Trophoblast cell (in vitro differentiated cells and primary cell): Measurements from ENCODE around the gene PTPN23.

Experiments used
- DNase-seq, 2 donors: peaks; one replicate each; pipeline ENCODE4 v3.0.0-alpha.2; 2016
- H2AFZ ChIP-seq: 2 replicates; pipeline ENCODE4 v1.6.1; 2013; ENCODE audit warnings: low read length, moderate library complexity, mild to moderate bottlenecking; ENCODE audit not compliant: insufficient read depth, poor library complexity
- H2AK5ac ChIP-seq: 2 replicates; pipeline ENCODE4 v1.6.1; 2013; ENCODE audit warnings: mild to moderate bottlenecking, low read length
- H2BK120ac ChIP-seq: 2 replicates; pipeline ENCODE4 v1.6.1; 2013; ENCODE audit warnings: low read length, mild to moderate bottlenecking, moderate library complexity; ENCODE audit not compliant: insufficient read depth, poor library complexity
- H2BK12ac ChIP-seq: 2 replicates; pipeline ENCODE4 v1.6.1; 2013; ENCODE audit warnings: mild to moderate bottlenecking, low read length, moderate library complexity
- H2BK5ac ChIP-seq: 2 replicates; pipeline ENCODE4 v1.6.1; 2013; ENCODE audit warnings: low read length, low read depth, moderate library complexity, mild to moderate bottlenecking; ENCODE audit not compliant: poor library complexity
- H3K14ac ChIP-seq: 2 replicates; pipeline ENCODE4 v1.6.1; 2013; ENCODE audit warnings: mild to moderate bottlenecking, low read length
- H3K18ac ChIP-seq: 2 replicates; pipeline ENCODE4 v1.6.1; 2013; ENCODE audit warnings: mild to moderate bottlenecking, low read length
- H3K23ac ChIP-seq: 2 replicates; pipeline ENCODE4 v1.6.1; 2013; ENCODE audit warnings: low read length
- H3K27ac ChIP-seq: 2 replicates; pipeline ENCODE4 v1.5.1; 2013; ENCODE audit warnings: low read depth, mild to moderate bottlenecking, inconsistent platforms, low read length, moderate library complexity
- H3K27me3 ChIP-seq: 2 replicates; pipeline ENCODE4 v1.6.1; 2013; ENCODE audit warnings: inconsistent platforms, mild to moderate bottlenecking, low read length, moderate library complexity; ENCODE audit not compliant: insufficient read depth
- H3K36me3 ChIP-seq, 2 experiments: 1 replicate in 1 of 2; 2 replicates in 1 of 2; pipeline ENCODE4 v1.6.1; 2013; ENCODE audit warnings: low read length in 2 of 2, mild to moderate bottlenecking in 2 of 2, moderate library complexity in 1 of 2; ENCODE audit not compliant: insufficient read depth in 2 of 2, control insufficient read depth in 1 of 2
- H3K4ac ChIP-seq: 2 replicates; pipeline ENCODE4 v1.6.1; 2013; ENCODE audit warnings: low read depth, mild to moderate bottlenecking, low read length, moderate library complexity
- H3K4me1 ChIP-seq, 2 experiments: 1 replicate in 1 of 2; 2 replicates in 1 of 2; pipeline ENCODE4 v1.6.1; 2013; ENCODE audit warnings: low read length in 2 of 2, mild to moderate bottlenecking in 2 of 2, moderate library complexity in 1 of 2; ENCODE audit not compliant: insufficient read depth in 2 of 2, control insufficient read depth in 1 of 2
- H3K4me2 ChIP-seq: 2 replicates; pipeline ENCODE4 v1.6.1; 2013; ENCODE audit warnings: inconsistent platforms, mild to moderate bottlenecking, low read length, moderate library complexity
- H3K4me3 ChIP-seq: 2 replicates; pipeline ENCODE4 v1.5.1; 2013; ENCODE audit warnings: mild to moderate bottlenecking, low read depth, low read length, inconsistent platforms
- H3K79me1 ChIP-seq: one replicate; pipeline ENCODE4 v1.6.1; 2013; ENCODE audit warnings: low read length
- H3K79me2 ChIP-seq: 2 replicates; pipeline ENCODE4 v1.6.1; 2013; ENCODE audit warnings: low read length, mild to moderate bottlenecking; ENCODE audit not compliant: control insufficient read depth, insufficient read depth, poor library complexity
- H3K9ac ChIP-seq: 2 replicates; pipeline ENCODE4 v1.6.1; 2013; ENCODE audit warnings: mild to moderate bottlenecking, low read length
- H3K9me3 ChIP-seq: 2 replicates; pipeline ENCODE4 v1.6.1; 2013; ENCODE audit warnings: low read depth, mild to moderate bottlenecking, control low read depth, inconsistent platforms, low read length; ENCODE audit not compliant: insufficient read depth
- H4K12ac ChIP-seq: 2 replicates; pipeline ENCODE4 v1.6.1; 2013; ENCODE audit warnings: low read depth, mild to moderate bottlenecking, low read length, moderate library complexity
- H4K8ac ChIP-seq: 2 replicates; pipeline ENCODE4 v1.6.1; 2013; ENCODE audit warnings: low read depth, mild to moderate bottlenecking, low read length, moderate library complexity
- H4K91ac ChIP-seq: one replicate; pipeline ENCODE4 v1.6.1; 2013; ENCODE audit warnings: low read depth, mild to moderate bottlenecking, low read length, moderate library complexity
- WGBS: extraction: QIAGEN DNeasy Blood & Tissue Kit; methylation state at CpG from one replicate; pipeline ENCODE4 v1.1.7; 2013; ENCODE audit warnings: missing lambda C conversion rate; ENCODE audit not compliant: insufficient read length, insufficient coverage; ENCODE audit errors: extremely low coverage; 5-methylcytosine and 5-hydroxymethylcytosine counted together

Gene PTPN23

GRCh38 chr3:47340866-47341265 is 40.0 kb upstream of the PTPN23 start:
- no peak overlapping the region for H2AK5ac ChIP-seq
- no peak overlapping the region for H3K4ac ChIP-seq
- no peaks in the 10 kb centered on the region for H3K27me3 ChIP-seq
- no peak overlapping the region for H3K27ac ChIP-seq
- no CpG with 5 or more reads among the region's 2 CpGs for WGBS
- H4K91ac ChIP-seq = no peak overlapping the region
- no peak overlapping the region for H4K8ac ChIP-seq
- no peak overlapping the region for H3K18ac ChIP-seq
- H3K23ac ChIP-seq = no peak overlapping the region
- H2BK120ac ChIP-seq = no peak overlapping the region
- no peak overlapping the region for H2BK5ac ChIP-seq
- no peaks in the 10 kb centered on the region for H3K9me3 ChIP-seq
- no peak overlapping the region for H3K4me2 ChIP-seq
- DNase-seq = no peak
- H2BK12ac ChIP-seq = no peak overlapping the region
- H2AFZ ChIP-seq = no peak overlapping the region
- H3K36me3 ChIP-seq = peaks cover 32 to 47% of the 10 kb centered on the region in 2 experiments
- no peaks in the 10 kb centered on the region for H3K79me1 ChIP-seq
- no peak overlapping the region for H3K14ac ChIP-seq
- H3K79me2 ChIP-seq = no peaks in the 10 kb centered on the region
- H3K4me1 ChIP-seq = no peaks in the 10 kb centered on the region
- no peak overlapping the region for H4K12ac ChIP-seq
- H3K9ac ChIP-seq = no peak overlapping the region
- no peak overlapping the region for H3K4me3 ChIP-seq

- Histone ChIP-seq H3K9me3 (no peaks in the 10 kb centered on the region), H3K18ac (no peak overlapping the region)
- no CpG with 5 or more reads among the region's 2 CpGs for WGBS
These were observed 38.7 kb upstream of the PTPN23 start for GRCh38 chr3:47342151-47342550.

GRCh38 chr3:47342812-47343211 is 38.0 kb upstream of the PTPN23 start:
- H3K4me3 ChIP-seq = no peak overlapping the region
- H2AK5ac ChIP-seq = no peak overlapping the region
- no peak overlapping the region for H3K23ac ChIP-seq
- peaks cover 0 to 2% of the 10 kb centered on the region in 2 experiments for H3K4me1 ChIP-seq
- peaks cover 24 to 32% of the 10 kb centered on the region in 2 experiments for H3K36me3 ChIP-seq
- no peak overlapping the region for H4K91ac ChIP-seq
- peaks cover 2% of the 10 kb centered on the region for H3K9me3 ChIP-seq
- no peak overlapping the region for H4K12ac ChIP-seq
- H2BK5ac ChIP-seq = no peak overlapping the region
- no peak overlapping the region for H3K4me2 ChIP-seq
- H3K9ac ChIP-seq = no peak overlapping the region
- no peaks in the 10 kb centered on the region for H3K27me3 ChIP-seq
- no peak overlapping the region for H4K8ac ChIP-seq
- no peak overlapping the region for H2BK120ac ChIP-seq
- H3K79me2 ChIP-seq = no peaks in the 10 kb centered on the region
- no peaks in the 10 kb centered on the region for H3K79me1 ChIP-seq
- H3K14ac ChIP-seq = no peak overlapping the region
- no peak overlapping the region for H3K27ac ChIP-seq
- H3K18ac ChIP-seq = no peak overlapping the region
- H3K4ac ChIP-seq = no peak overlapping the region
- no peak overlapping the region for H2AFZ ChIP-seq
- no peak for DNase-seq
- H2BK12ac ChIP-seq = no peak overlapping the region

More at GRCh38 chr3:47342151-47342550, 38.7 kb upstream of the PTPN23 start:
- H3K4me1 ChIP-seq = peaks cover 0 to 1% of the 10 kb centered on the region in 2 experiments
- no peak overlapping the region for H2BK12ac ChIP-seq
- no peak overlapping the region for H3K4ac ChIP-seq
- H3K4me2 ChIP-seq = no peak overlapping the region
- no peak overlapping the region for H4K91ac ChIP-seq
- H2AFZ ChIP-seq = no peak overlapping the region
- H3K4me3 ChIP-seq = no peak overlapping the region
- H2AK5ac ChIP-seq = no peak overlapping the region
- H4K12ac ChIP-seq = no peak overlapping the region
- H3K23ac ChIP-seq = no peak overlapping the region
- no peak overlapping the region for H3K14ac ChIP-seq
- no peaks in the 10 kb centered on the region for H3K79me1 ChIP-seq
- no peak overlapping the region for H3K9ac ChIP-seq
- H4K8ac ChIP-seq = no peak overlapping the region
- H2BK120ac ChIP-seq = no peak overlapping the region
- DNase-seq = no peak
- no peaks in the 10 kb centered on the region for H3K27me3 ChIP-seq
- H3K36me3 ChIP-seq = peaks cover 27 to 39% of the 10 kb centered on the region in 2 experiments
- H2BK5ac ChIP-seq = no peak overlapping the region
- no peaks in the 10 kb centered on the region for H3K79me2 ChIP-seq
- no peak overlapping the region for H3K27ac ChIP-seq

- no peak for DNase-seq
- H3K18ac ChIP-seq = no peak overlapping the region
- H3K27me3 ChIP-seq = no peaks in the 10 kb centered on the region
- no peak overlapping the region for H4K8ac ChIP-seq
- no peak overlapping the region for H4K12ac ChIP-seq
- H3K4me3 ChIP-seq = no peak overlapping the region
- no peak overlapping the region for H2AK5ac ChIP-seq
- peaks cover 2% of the 10 kb centered on the region for H3K9me3 ChIP-seq
- H3K79me2 ChIP-seq = no peaks in the 10 kb centered on the region
- H3K4me2 ChIP-seq = no peak overlapping the region
- no peak overlapping the region for H4K91ac ChIP-seq
- no peak overlapping the region for H3K27ac ChIP-seq
- no peak overlapping the region for H2BK120ac ChIP-seq
- H2BK12ac ChIP-seq = no peak overlapping the region
- no CpG with 5 or more reads among the region's 17 CpGs for WGBS
- H3K9ac ChIP-seq = no peak overlapping the region
- no peak overlapping the region for H3K4ac ChIP-seq
- peaks cover 24 to 28% of the 10 kb centered on the region in 2 experiments for H3K36me3 ChIP-seq
- H3K14ac ChIP-seq = no peak overlapping the region
- H3K4me1 ChIP-seq = peaks cover 0 to 2% of the 10 kb centered on the region in 2 experiments
- no peak overlapping the region for H2AFZ ChIP-seq
- no peak overlapping the region for H2BK5ac ChIP-seq
- H3K79me1 ChIP-seq = no peaks in the 10 kb centered on the region
- no peak overlapping the region for H3K23ac ChIP-seq
These were observed 37.3 kb upstream of the PTPN23 start for GRCh38 chr3:47343471-47343971.
